GM18951 (cell line): ENCODE results near the gene ADAMTS10.

Experiments
- POLR2A ChIP-seq: IDR thresholded peaks from 4 replicates; pipeline ENCODE4 v1.6.1; 2011; ENCODE audit warnings: mild to moderate bottlenecking; ENCODE audit not compliant: insufficient read length, insufficient read depth; ENCODE audit errors: extremely low read depth
- in situ Hi-C: fragments of 300-500 bp; cut with MboI; formaldehyde crosslinking; loops from one replicate; pipeline ENCODE4 v1.12.0; 2022; ENCODE audit warnings: low sequenced_read_pairs, mixed read lengths, inconsistent platforms; ENCODE audit not compliant: unreplicated experiment

ADAMTS10 gene

GRCh38 chr19:8544168-8544567, 66.3 kb downstream of the ADAMTS10 start:
- in situ Hi-C loops: no loop called here
- TF ChIP-seq POLR2A: no peak

- in situ Hi-C loops: no loop called here
- no peak for TF ChIP-seq POLR2A
Measured at GRCh38 chr19:8539621-8540149, 70.8 kb downstream of the ADAMTS10 start.

- no peak for TF ChIP-seq POLR2A
- in situ Hi-C loops: no loop called here
Measured at GRCh38 chr19:8537099-8537498, 73.4 kb downstream of the ADAMTS10 start.

GRCh38 chr19:8536282-8536681, 74.2 kb downstream of the ADAMTS10 start:
- TF ChIP-seq POLR2A: no peak
- in situ Hi-C loops: no loop called here

- in situ Hi-C loops: no loop called here
- no peak for TF ChIP-seq POLR2A
Measured at GRCh38 chr19:8532225-8532624, 78.3 kb downstream of the ADAMTS10 start.

- in situ Hi-C loops: no loop called here
- TF ChIP-seq POLR2A: no peak
Measured at GRCh38 chr19:8531470-8531869, 79.0 kb downstream of the ADAMTS10 start.
